Endodermal cell (in vitro differentiated cells): ENCODE results near the gene ENDOV. TPM values are rescaled to one million over a fixed set of nuclear protein-coding genes. Genes with fewer than 3 reads are reported as not detected.

Experiments
- DNase-seq: peaks from one replicate; pipeline ENCODE4 v3.0.0-alpha.2; 2017
- H3K27ac ChIP-seq: 2 replicates; pipeline ENCODE4 v1.5.1; 2013; ENCODE audit warnings: mild to moderate bottlenecking, low read depth, low read length, moderate library complexity
- H3K27me3 ChIP-seq: 2 replicates; pipeline ENCODE4 v1.6.1; 2013; ENCODE audit warnings: mild to moderate bottlenecking, low read length, moderate library complexity; ENCODE audit not compliant: insufficient read depth, control insufficient read depth, poor library complexity, severe bottlenecking
- H3K36me3 ChIP-seq: 2 replicates; pipeline ENCODE4 v1.7.0; 2013; ENCODE audit warnings: mild to moderate bottlenecking, low read length, moderate library complexity; ENCODE audit not compliant: control insufficient read depth, insufficient read depth
- H3K4me1 ChIP-seq: one replicate; pipeline ENCODE4 v1.7.0; 2013; ENCODE audit warnings: low read length; ENCODE audit not compliant: control insufficient read depth, insufficient read depth
- H3K4me3 ChIP-seq: 2 replicates; pipeline ENCODE4 v1.5.1; 2013; ENCODE audit warnings: mild to moderate bottlenecking, low read length, moderate library complexity
- H3K9ac ChIP-seq: 2 replicates; pipeline ENCODE4 v1.6.1; 2013; ENCODE audit warnings: mild to moderate bottlenecking, low read length, moderate library complexity; ENCODE audit not compliant: poor library complexity, severe bottlenecking; ENCODE audit errors: extremely low read depth
- H3K9me3 ChIP-seq: 2 replicates; pipeline ENCODE4 v1.6.1; 2013; ENCODE audit warnings: mild to moderate bottlenecking, low read length, moderate library complexity; ENCODE audit not compliant: control insufficient read depth
- H3K27ac Mint-ChIP-seq: 2 replicates; pipeline ENCODE4 v1.8.0; 2020; ENCODE audit warnings: mixed read lengths
- H3K27me3 Mint-ChIP-seq: 2 replicates; pipeline ENCODE4 v1.8.0; 2021; ENCODE audit warnings: mild to moderate bottlenecking, mixed read lengths; ENCODE audit not compliant: insufficient read depth
- H3K36me3 Mint-ChIP-seq: 2 replicates; pipeline ENCODE4 v1.8.0; 2020; ENCODE audit warnings: low read depth, mixed read lengths
- H3K4me1 Mint-ChIP-seq: 2 replicates; pipeline ENCODE4 v1.8.0; 2020; ENCODE audit warnings: mixed read lengths
- H3K4me3 Mint-ChIP-seq: 2 replicates; pipeline ENCODE4 v1.8.0; 2020; ENCODE audit warnings: mild to moderate bottlenecking, moderate library complexity, mixed read lengths
- H3K9me3 Mint-ChIP-seq: 2 replicates; pipeline ENCODE4 v1.8.0; 2020; ENCODE audit warnings: mild to moderate bottlenecking, mixed read lengths
- WGBS, 2 experiments: methylation state at CpG; one replicate each; pipeline versions ENCODE4 v1.1.5 to v1.1.7; 2013; ENCODE audit warnings: missing lambda C conversion rate in 2 of 2, mixed read lengths in 1 of 2; ENCODE audit not compliant: insufficient coverage in 1 of 2, insufficient read length in 1 of 2; 5-methylcytosine and 5-hydroxymethylcytosine counted together
- total RNA-seq, 2 donors: library from RNA; stranded (reverse); fragmentation: NEBNext Ultra II Directional in 1 of 2; extraction: Animal tissue kit (Norgen Biotek cat#: 25700) in 1 of 2; gene quantifications; 2 replicates in 1 of 2; 3 replicates in 1 of 2; pipeline ENCODE4 v1.2.1, GENCODE V29; 2021
- TF ChIP-seq, protein P1 (sequence below): fragments of 200-600 bp; sonication (generic); conservative IDR thresholded peaks from 2 replicates; pipeline ENCODE4 v1.5.0; 2021; ENCODE audit warnings: antibody characterized with exemption, mild to moderate bottlenecking

Gene ENDOV
- total RNA-seq, 2 donors from 2014 or later = 38.8 to 47.1 TPM

GRCh38 chr17:80470603-80471002, 55.6 kb downstream of the ENDOV start:
- H3K27ac Mint-ChIP-seq = no peak overlapping the region
- peaks cover 4% of the 10 kb centered on the region for H3K4me1 ChIP-seq
- no peaks in the 10 kb centered on the region for H3K9me3 ChIP-seq
- no peaks in the 10 kb centered on the region for H3K9me3 Mint-ChIP-seq
- no peaks in the 10 kb centered on the region for H3K36me3 ChIP-seq
- no peak overlapping the region for H3K9ac ChIP-seq
- TF ChIP-seq, protein P1, sequence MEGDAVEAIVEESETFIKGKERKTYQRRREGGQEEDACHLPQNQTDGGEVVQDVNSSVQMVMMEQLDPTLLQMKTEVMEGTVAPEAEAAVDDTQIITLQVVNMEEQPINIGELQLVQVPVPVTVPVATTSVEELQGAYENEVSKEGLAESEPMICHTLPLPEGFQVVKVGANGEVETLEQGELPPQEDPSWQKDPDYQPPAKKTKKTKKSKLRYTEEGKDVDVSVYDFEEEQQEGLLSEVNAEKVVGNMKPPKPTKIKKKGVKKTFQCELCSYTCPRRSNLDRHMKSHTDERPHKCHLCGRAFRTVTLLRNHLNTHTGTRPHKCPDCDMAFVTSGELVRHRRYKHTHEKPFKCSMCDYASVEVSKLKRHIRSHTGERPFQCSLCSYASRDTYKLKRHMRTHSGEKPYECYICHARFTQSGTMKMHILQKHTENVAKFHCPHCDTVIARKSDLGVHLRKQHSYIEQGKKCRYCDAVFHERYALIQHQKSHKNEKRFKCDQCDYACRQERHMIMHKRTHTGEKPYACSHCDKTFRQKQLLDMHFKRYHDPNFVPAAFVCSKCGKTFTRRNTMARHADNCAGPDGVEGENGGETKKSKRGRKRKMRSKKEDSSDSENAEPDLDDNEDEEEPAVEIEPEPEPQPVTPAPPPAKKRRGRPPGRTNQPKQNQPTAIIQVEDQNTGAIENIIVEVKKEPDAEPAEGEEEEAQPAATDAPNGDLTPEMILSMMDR = no peak
- peaks cover 4% of the 10 kb centered on the region for H3K4me1 Mint-ChIP-seq
- no peak overlapping the region for H3K4me3 Mint-ChIP-seq
- H3K27ac ChIP-seq = no peak overlapping the region
- 85 to 86% methylated on average over 11 to 21 of the region's 21 CpGs for WGBS, 2 experiments
- H3K27me3 ChIP-seq = peaks cover 100% of the 10 kb centered on the region
- H3K36me3 Mint-ChIP-seq = no peaks in the 10 kb centered on the region
- peaks cover 80% of the 10 kb centered on the region for H3K27me3 Mint-ChIP-seq
- H3K4me3 ChIP-seq = no peak overlapping the region
- no peak for DNase-seq

GRCh38 chr17:80471922-80472321, 57.0 kb downstream of the ENDOV start:
- H3K36me3 Mint-ChIP-seq = no peaks in the 10 kb centered on the region
- no peaks in the 10 kb centered on the region for H3K36me3 ChIP-seq
- peaks cover 83% of the 10 kb centered on the region for H3K27me3 Mint-ChIP-seq
- H3K27me3 ChIP-seq = peaks cover 99% of the 10 kb centered on the region
- H3K9me3 Mint-ChIP-seq = no peaks in the 10 kb centered on the region
- H3K27ac ChIP-seq = no peak overlapping the region
- no peak overlapping the region for H3K4me3 Mint-ChIP-seq
- no peak overlapping the region for H3K4me3 ChIP-seq
- whole genome bisulfite sequencing, 2 experiments = 80 to 89% methylated on average over 5 to 8 of the region's 8 CpGs
- H3K9me3 ChIP-seq = no peaks in the 10 kb centered on the region
- H3K27ac Mint-ChIP-seq = no peak overlapping the region
- DNase-seq = no peak
- H3K4me1 ChIP-seq = peaks cover 4% of the 10 kb centered on the region
- H3K9ac ChIP-seq = no peak overlapping the region
- TF ChIP-seq, protein P1 = no peak
- peaks cover 4% of the 10 kb centered on the region for H3K4me1 Mint-ChIP-seq

DNA sequence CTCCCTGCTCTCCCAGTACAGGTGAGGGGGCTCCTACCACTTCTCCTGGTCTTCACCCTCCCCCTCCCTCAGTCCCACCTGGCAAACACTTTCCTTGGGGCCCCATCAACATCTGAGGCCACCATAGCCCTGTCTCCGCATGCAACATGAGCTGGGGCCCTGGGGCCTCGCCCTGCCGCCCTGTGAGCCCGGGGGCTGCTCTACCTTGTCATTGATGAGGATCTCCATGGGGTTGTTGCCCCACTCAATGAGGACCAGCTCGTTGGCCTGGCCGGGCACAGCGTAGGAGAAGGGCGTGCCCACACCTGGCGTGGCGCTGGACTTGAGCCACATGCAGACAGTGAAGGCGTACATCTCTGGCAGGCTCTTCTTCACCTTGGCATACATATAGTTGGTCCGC, 58.0 kb downstream of the ENDOV start:
- no peaks in the 10 kb centered on the region for H3K9me3 Mint-ChIP-seq
- H3K27ac Mint-ChIP-seq = no peak overlapping the region
- H3K27me3 Mint-ChIP-seq = peaks cover 75% of the 10 kb centered on the region
- Histone ChIP-seq H3K27me3 (peaks cover 99% of the 10 kb centered on the region), H3K9me3 (no peaks in the 10 kb centered on the region), H3K36me3 (no peaks in the 10 kb centered on the region), H3K4me3 (no peak overlapping the region), H3K27ac (no peak overlapping the region), H3K9ac (no peak overlapping the region), H3K4me1 (peaks cover 4% of the 10 kb centered on the region)
- DNase-seq = no peak
- 84 to 88% methylated on average over 8 to 12 of the region's 12 CpGs for WGBS, 2 experiments
- TF ChIP-seq, protein P1 = no peak
- no peaks in the 10 kb centered on the region for H3K36me3 Mint-ChIP-seq
- peaks cover 4% of the 10 kb centered on the region for H3K4me1 Mint-ChIP-seq
- H3K4me3 Mint-ChIP-seq = no peak overlapping the region
